Upper lobe of right lung (tissue), 1 donor: ENCODE measurements around the gene PDZK1. TPM values are rescaled to one million over a fixed set of nuclear protein-coding genes. Genes with fewer than 3 reads are reported as not detected.

Experiments used
- ATAC-seq: fragments of 200-7000 bp; cut with Tn5 transposase; one replicate; pipeline ENCODE4 v1.9.1; 2020; ENCODE audit warnings: mild to moderate bottlenecking, moderate library complexity
- DNase-seq: peaks from one replicate; pipeline ENCODE4 v3.0.0-alpha.2; 2020
- H3K27ac ChIP-seq: fragments of 200-600 bp; one replicate; pipeline ENCODE4 v1.8.0; 2022
- H3K27me3 ChIP-seq: fragments of 200-600 bp; one replicate; pipeline ENCODE4 v1.8.0; 2022; ENCODE audit warnings: mild to moderate bottlenecking
- H3K36me3 ChIP-seq: fragments of 200-600 bp; one replicate; pipeline ENCODE4 v1.8.0; 2022
- H3K4me1 ChIP-seq: fragments of 200-600 bp; one replicate; pipeline ENCODE4 v1.8.0; 2022
- H3K4me3 ChIP-seq: fragments of 200-600 bp; one replicate; pipeline ENCODE4 v1.8.0; 2022; ENCODE audit warnings: mild to moderate bottlenecking
- H3K9me3 ChIP-seq: fragments of 200-600 bp; one replicate; pipeline ENCODE4 v1.8.0; 2022
- intact Hi-C: fragments of 100-400 bp; cut with DNase I; formaldehyde crosslinking; loops from one replicate; pipeline ENCODE4 v1.11.0; 2022
- total RNA-seq: library from RNA; stranded (reverse); fragmentation: NEBNext Ultra II Directional; extraction: Animal tissue kit (Norgen Biotek cat#: 25700); gene quantifications from one replicate; pipeline ENCODE4 v1.2.1, GENCODE V29; 2021
- TF ChIP-seq, protein P1 (sequence below): fragments of 200-600 bp; IDR thresholded peaks from one replicate; pipeline ENCODE4 v1.8.0; 2022; ENCODE audit warnings: antibody characterized with exemption
- donor health status: DM: no; HTN: yes; CAD: no; lungs with severe emphysema.

The PDZK1 gene
- total RNA-seq, 1 donor from 2014 or later: 0.67 TPM

DNA sequence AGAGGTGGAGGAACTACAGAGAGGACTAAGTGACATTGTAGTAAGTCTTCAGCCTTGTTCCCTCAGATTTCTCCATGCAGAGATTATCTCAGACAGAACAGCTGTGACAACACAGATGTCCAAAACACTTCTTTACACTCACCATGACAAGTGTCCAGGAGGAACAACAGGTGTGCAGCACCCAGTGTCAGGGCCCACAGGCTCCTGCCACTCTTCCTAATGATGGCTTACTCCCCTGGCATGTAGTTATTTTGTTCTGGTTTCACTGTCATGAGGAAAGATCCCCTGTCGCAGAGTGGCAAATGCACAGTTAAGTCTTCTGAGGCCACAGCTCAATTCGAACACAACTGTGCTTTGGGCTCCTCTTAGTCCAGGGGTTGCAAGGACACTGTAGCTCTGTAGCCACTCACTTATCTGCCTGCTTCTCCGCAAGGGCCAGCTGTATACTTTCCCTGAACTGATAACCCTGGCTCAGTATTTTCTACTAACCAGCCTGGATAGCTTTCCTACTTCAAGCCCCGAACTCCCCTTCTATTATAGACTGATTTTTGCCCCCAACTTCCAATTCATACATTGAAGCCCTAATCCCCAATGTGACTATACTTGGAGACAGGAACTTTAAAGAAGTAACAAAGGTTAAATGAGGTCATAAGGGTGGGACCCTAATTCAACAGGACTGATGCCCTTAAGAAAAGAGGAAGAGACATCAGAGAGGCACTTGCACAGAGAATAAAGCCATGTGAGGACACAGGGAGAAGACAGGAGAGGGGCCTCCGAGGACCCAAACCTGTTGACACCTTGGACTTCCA is 11.1 kb downstream of the PDZK1 start:
- H3K27ac ChIP-seq: no peak overlapping the region
- H3K4me3 ChIP-seq: no peak overlapping the region
- DNase-seq: no peak
- intact Hi-C loops: no loop called here
- H3K4me1 ChIP-seq: no peaks in the 10 kb centered on the region
- H3K9me3 ChIP-seq: no peaks in the 10 kb centered on the region
- no peaks in the 10 kb centered on the region for H3K27me3 ChIP-seq
- ATAC-seq: peak; percentile 49
- TF ChIP-seq, protein P1, sequence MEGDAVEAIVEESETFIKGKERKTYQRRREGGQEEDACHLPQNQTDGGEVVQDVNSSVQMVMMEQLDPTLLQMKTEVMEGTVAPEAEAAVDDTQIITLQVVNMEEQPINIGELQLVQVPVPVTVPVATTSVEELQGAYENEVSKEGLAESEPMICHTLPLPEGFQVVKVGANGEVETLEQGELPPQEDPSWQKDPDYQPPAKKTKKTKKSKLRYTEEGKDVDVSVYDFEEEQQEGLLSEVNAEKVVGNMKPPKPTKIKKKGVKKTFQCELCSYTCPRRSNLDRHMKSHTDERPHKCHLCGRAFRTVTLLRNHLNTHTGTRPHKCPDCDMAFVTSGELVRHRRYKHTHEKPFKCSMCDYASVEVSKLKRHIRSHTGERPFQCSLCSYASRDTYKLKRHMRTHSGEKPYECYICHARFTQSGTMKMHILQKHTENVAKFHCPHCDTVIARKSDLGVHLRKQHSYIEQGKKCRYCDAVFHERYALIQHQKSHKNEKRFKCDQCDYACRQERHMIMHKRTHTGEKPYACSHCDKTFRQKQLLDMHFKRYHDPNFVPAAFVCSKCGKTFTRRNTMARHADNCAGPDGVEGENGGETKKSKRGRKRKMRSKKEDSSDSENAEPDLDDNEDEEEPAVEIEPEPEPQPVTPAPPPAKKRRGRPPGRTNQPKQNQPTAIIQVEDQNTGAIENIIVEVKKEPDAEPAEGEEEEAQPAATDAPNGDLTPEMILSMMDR: no peak
- H3K36me3 ChIP-seq: no peaks in the 10 kb centered on the region

DNA sequence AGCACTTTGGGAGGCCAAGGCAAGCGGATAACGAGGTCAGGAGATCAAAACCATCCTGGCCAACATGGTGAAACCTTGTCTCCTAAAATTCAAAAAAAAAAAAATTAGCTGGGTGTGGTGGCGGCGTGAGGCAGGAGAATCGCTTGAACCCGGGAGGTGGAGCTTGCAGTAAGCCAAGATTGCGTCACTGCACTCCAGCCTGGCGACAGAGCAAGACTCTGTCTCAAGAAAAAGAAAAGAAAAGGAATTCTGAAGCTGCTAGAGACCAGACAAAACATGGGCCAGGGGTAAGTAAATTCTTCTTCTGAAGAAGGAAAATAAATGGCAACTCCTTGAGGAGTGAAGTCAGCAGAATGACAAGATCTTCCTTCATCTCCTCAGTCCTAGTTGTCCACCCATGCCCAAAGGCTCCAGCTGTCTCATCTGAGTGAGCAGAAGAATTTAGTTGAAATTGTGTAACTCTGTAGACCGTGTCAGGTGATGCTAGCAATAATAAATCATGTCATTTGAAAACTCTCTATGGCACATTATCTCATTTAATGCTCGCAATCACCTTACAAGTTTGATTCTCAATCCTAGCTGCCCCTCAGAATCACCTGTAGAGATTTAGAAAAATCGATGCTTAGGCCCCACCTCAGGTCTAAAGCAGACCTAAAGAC is 14.3 kb downstream of the PDZK1 start:
- Histone ChIP-seq H3K4me3 (no peak overlapping the region), H3K27ac (no peak overlapping the region), H3K9me3 (no peaks in the 10 kb centered on the region), H3K27me3 (no peaks in the 10 kb centered on the region), H3K36me3 (no peaks in the 10 kb centered on the region), H3K4me1 (no peaks in the 10 kb centered on the region)
- DNase-seq (no peak), ATAC-seq (no peak)
- intact Hi-C loops: no loop called here
- TF ChIP-seq, protein P1: no peak

DNA sequence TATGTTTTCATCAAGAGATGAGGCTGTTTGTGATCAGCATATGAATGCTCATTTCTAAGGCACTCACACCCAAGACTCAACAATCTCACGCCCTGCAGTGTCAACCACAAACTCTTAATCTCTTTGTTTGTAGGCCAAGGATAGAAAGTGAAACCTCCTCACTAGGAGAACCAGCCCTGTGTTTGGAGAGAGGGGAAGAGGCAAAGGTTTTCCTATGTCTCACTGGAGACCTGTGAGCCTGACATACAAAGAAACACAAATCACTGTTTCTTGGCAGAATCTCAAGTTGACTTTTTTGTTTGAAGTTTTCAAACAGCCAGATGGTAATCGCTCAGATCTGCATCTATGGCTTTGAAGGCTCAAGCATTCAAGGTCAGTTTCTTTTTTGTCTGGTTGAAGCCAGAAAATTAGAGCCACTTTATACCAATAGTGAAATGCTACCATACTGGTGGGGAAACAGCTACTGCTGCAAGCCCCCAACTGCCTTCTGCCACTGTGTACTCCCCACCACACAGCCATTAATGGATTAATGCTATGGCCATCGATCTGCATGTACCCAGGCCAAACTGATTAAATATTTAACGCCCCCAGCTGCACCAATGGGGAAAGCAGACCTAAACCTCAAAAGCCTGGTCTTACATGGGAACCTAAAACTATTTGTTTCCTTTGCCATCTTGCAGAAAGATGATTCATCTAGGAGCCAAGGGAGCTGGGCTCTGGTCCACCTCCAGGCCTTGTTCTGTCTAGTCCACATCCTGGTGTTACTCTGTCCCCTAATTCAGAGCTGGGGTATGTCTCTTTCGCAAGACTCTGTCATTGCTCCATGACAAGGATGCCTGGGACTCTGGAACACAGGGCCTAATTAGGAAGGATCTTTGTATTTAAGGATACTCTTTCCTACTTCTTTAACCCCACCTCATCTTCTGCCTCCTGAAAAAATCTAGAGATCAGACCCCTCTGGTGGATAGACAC is 16.3 kb downstream of the PDZK1 start:
- no peaks in the 10 kb centered on the region for H3K27me3 ChIP-seq
- TF ChIP-seq, protein P1: no peak
- peak; percentile 58 for ATAC-seq
- H3K4me1 ChIP-seq: no peaks in the 10 kb centered on the region
- H3K27ac ChIP-seq: no peak overlapping the region
- H3K4me3 ChIP-seq: no peak overlapping the region
- no peaks in the 10 kb centered on the region for H3K9me3 ChIP-seq
- intact Hi-C loops: no loop called here
- H3K36me3 ChIP-seq: no peaks in the 10 kb centered on the region
- no peak for DNase-seq

DNA sequence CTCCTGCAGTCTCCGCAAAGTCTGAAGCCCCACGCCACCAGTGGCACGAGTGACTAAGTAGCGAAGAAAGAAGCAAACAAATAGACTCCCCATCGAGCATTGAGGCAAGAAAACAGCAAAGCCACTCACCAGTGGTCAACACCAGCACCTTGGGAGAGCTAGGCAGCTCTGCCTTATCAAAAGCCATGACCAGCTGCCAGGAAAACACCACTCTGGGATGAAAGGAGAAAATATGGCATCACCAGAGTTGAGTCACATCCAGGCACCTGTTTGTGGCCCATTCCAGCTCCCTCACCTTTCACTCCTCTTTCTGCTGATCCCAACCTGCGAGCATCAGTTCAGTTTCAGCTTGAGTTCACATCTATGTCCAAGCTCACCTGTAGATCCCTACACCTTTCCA is 17.2 kb downstream of the PDZK1 start:
- Histone ChIP-seq H3K4me3 (no peak overlapping the region), H3K4me1 (no peaks in the 10 kb centered on the region), H3K27ac (no peak overlapping the region), H3K36me3 (no peaks in the 10 kb centered on the region), H3K9me3 (no peaks in the 10 kb centered on the region), H3K27me3 (no peaks in the 10 kb centered on the region)
- TF ChIP-seq, protein P1: no peak
- DNase-seq: no peak
- no peak for ATAC-seq
- intact Hi-C loops: no loop called here

DNA sequence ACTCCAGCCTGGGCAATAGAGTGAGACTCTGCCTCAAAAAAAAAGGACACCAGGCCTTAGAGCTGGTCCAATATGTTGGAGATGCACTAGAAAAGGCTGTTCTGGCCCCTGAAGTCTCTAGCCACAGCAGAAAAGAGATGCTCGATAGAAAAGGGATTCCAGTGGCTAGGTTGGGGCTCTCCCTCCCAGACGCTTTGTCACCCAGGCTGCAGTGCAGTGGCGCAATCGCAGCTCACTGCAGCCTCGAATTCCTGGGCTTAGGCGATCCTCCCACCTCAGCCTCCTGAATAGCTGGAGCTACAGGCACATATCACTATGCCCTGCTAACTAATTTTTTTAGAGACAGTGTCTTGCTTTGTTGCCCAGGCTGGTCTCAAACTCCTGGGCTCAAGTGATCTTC is 18.2 kb downstream of the PDZK1 start:
- ATAC-seq (no peak), DNase-seq (no peak)
- Histone ChIP-seq H3K4me3 (no peak overlapping the region), H3K27ac (no peak overlapping the region), H3K9me3 (no peaks in the 10 kb centered on the region), H3K4me1 (no peaks in the 10 kb centered on the region), H3K27me3 (no peaks in the 10 kb centered on the region), H3K36me3 (no peaks in the 10 kb centered on the region)
- TF ChIP-seq, protein P1: no peak
- intact Hi-C loops: no loop called here
